Tibial artery (tissue), 4 donors: ENCODE data around the gene TBCC.
A peak's percentile ranks its signal among the peaks of the same experiment; 100 is the strongest.

Experiments
- DNase-seq, 2 donors: peaks; one replicate each; pipeline ENCODE4 v3.0.0-alpha.2; 2019
- H3K27ac ChIP-seq, 2 donors: fragments of 200-600 bp; sonication (generic) in 1 of 2; 1 replicate in 1 of 2; 2 replicates in 1 of 2; pipeline ENCODE4 v1.5.1; 2018 to 2019; ENCODE audit warnings: mild to moderate bottlenecking in 1 of 2
- H3K27me3 ChIP-seq, 2 donors: fragments of 200-600 bp; sonication (generic) in 1 of 2; one replicate each; pipeline versions ENCODE4 v1.5.1 to v1.6.0; 2016 to 2019
- H3K36me3 ChIP-seq, 3 donors: fragments of 200-600 bp; sonication (generic) in 2 of 3; one replicate each; pipeline ENCODE4 v1.5.1; 2016 to 2019; ENCODE audit warnings: mild to moderate bottlenecking in 2 of 3
- H3K4me1 ChIP-seq, 4 donors: fragments of 200-600 bp; sonication (generic) in 2 of 4; 1 replicate in 3 of 4; 2 replicates in 1 of 4; pipeline ENCODE4 v1.5.1; 2016 to 2019
- H3K4me3 ChIP-seq, 2 donors: fragments of 200-600 bp; sonication (generic) in 1 of 2; 1 replicate in 1 of 2; 2 replicates in 1 of 2; pipeline ENCODE4 v1.5.1; 2018 to 2019; ENCODE audit warnings: mild to moderate bottlenecking in 2 of 2
- H3K9me3 ChIP-seq, 3 donors: fragments of 200-600 bp; sonication (generic) in 1 of 3; one replicate each; pipeline ENCODE4 v1.5.1; 2016 to 2019
- CTCF ChIP-seq, 2 experiments: fragments of 200-600 bp in 1 of 2; fragments of 450-650 bp in 1 of 2; IDR thresholded peaks; one replicate each; pipeline ENCODE4 v1.5.1; 2017 to 2019; ENCODE audit warnings: antibody characterized with exemption in 2 of 2, mild to moderate bottlenecking in 1 of 2, moderate library complexity in 1 of 2
- intact Hi-C: fragments of 100-400 bp; cut with DNase I; formaldehyde crosslinking; loops from one replicate; pipeline ENCODE4 v1.15.0; 2023; ENCODE audit warnings: low total_unique reads

Gene TBCC

DNA sequence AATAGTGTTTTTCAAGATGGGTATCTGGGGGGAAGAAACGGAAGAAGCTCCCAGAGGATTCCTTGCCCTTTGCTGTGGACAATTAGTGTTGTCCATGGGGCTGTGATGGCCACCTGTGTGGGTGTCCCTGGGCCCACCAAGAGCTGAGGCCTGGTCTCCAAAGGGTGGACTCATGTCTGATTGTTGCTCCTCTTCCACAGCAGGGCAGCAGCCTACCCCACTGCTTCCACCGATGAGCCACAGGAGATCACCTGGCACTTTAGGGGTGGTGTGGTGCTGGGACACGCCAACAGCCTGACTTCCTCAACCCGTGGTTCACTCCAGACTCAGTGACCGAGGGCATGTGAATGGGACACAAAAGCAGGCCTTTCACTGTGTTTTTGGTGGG is 48.6 kb downstream of the TBCC start:
- Histone ChIP-seq H3K4me3 (no peak overlapping the region), H3K27ac (peak overlapping the region; percentile 9 to 21), H3K27me3 (no peaks in the 10 kb centered on the region), H3K4me1 (peaks cover 0 to 19% (median 8%) of the 10 kb centered on the region in 4 donors), H3K36me3 (peaks cover 9 to 19% (median 13%) of the 10 kb centered on the region in 3 donors), H3K9me3 (no peaks in the 10 kb centered on the region)
- TF ChIP-seq CTCF (IDR thresholded peaks at IDR 0.05), result no peak
- DNase-seq, result no peak
- intact Hi-C loops, result no loop called here

DNA sequence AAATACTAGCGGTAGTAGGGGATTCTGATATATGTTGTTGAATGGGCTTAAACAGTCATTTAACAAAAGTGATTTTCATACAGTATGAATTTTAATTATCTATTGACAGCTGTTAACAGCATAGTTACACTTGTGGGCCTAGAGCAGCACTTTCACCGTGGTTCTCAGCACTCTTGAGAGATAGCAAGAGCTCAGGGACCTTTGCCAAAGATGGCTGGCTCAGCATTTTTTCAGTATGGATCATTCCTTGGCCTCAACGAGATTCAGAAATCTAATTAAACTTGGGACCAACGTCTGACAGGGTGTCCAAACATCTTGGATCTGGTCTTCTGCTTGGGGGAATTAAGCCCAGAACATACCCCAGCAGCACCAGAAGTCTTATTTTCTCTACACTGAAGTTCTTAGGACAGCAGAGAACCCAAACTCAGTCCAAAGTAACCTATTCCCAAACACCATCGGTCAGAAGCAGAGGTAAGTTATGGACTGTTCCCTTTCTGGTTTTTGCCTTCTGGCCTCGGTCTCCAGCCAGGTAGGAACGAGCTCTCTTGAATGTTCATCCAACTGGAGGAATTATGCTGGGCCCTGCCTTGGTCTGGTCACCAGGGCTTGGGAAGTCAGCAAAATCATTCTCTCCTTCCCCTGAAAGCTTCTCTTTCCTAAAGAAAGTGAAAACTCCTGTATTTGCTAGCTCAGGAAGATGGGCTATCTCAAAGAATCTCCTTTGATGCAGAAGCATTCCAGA is 49.2 kb downstream of the TBCC start:
- peak overlapping the region; percentile 9 to 21 for H3K27ac ChIP-seq
- H3K4me1 ChIP-seq, result peaks cover 0 to 24% (median 10%) of the 10 kb centered on the region in 4 donors
- no peak for TF ChIP-seq CTCF (IDR thresholded peaks at IDR 0.05)
- H3K27me3 ChIP-seq, result no peaks in the 10 kb centered on the region
- no peaks in the 10 kb centered on the region for H3K9me3 ChIP-seq
- intact Hi-C loops, result no loop called here
- DNase-seq, result peak in 1 of 2 donors; percentile 36
- H3K4me3 ChIP-seq, result no peak overlapping the region
- H3K36me3 ChIP-seq, result peaks cover 14 to 21% (median 16%) of the 10 kb centered on the region in 3 donors

- Histone ChIP-seq H3K27ac (no peak overlapping the region), H3K4me1 (peaks cover 0 to 33% (median 13%) of the 10 kb centered on the region in 4 donors), H3K36me3 (peaks cover 31 to 43% (median 34%) of the 10 kb centered on the region in 3 donors), H3K27me3 (no peaks in the 10 kb centered on the region), H3K9me3 (no peaks in the 10 kb centered on the region), H3K4me3 (no peak overlapping the region)
- no peak for DNase-seq
- intact Hi-C loops, result no loop called here
- no peak for TF ChIP-seq CTCF (IDR thresholded peaks at IDR 0.05)
Observed at GRCh38 chr6:42694586-42694985, 51.3 kb downstream of the TBCC start.
